ENCODE data around the gene NOTCH2.
"Not testable (repeated sequence)": the region's sequence is repeated elsewhere in the genome, so short reads cannot be mapped to it uniquely, and the experiment has no call there.

Gene NOTCH2

DNA sequence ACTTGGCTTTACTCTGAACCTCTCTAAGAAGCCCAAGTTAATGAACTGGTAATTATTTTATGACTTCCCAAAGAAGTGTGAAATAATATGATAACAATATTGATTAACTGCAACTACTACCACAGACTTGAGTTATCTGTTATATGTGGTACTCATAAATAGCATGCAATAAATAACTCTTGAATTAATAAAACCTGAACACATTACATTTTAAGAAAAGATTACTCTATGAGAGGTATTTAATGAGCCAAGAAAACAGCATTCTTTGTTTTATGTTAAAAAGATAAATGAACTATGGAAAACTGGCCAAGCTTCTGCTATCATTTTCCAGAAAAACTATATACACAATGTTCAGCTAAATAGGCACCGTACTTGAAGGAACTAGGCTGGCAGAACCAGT lies 45.7 kb downstream of the NOTCH2 start:
- DNase-seq; H3K27me3 ChIP-seq (ENCODE audit: insufficient read depth, low read length); H4K12ac ChIP-seq (ENCODE audit: low read depth, low read length); H3K4me3 ChIP-seq (ENCODE audit: low read depth, low read length); H3K79me1 ChIP-seq (ENCODE audit: low read length); H2BK5ac ChIP-seq (ENCODE audit: low read depth, low read length, poor library complexity); H3K36me3 ChIP-seq (ENCODE audit: control insufficient read depth in 1 of 2, insufficient read depth in 2 of 2, low read length in 2 of 2); H2AFZ ChIP-seq (ENCODE audit: insufficient read depth, low read length, poor library complexity); H3K9me3 ChIP-seq (ENCODE audit: insufficient read depth, low read depth, low read length); H4K8ac ChIP-seq (ENCODE audit: low read depth, low read length); H3K9ac ChIP-seq (ENCODE audit: low read length); H2BK12ac ChIP-seq (ENCODE audit: low read length); H2BK120ac ChIP-seq (ENCODE audit: insufficient read depth, low read length, poor library complexity); H3K14ac ChIP-seq (ENCODE audit: low read length); H3K4me2 ChIP-seq (ENCODE audit: low read length); H3K27ac ChIP-seq (ENCODE audit: low read depth, low read length); H3K79me2 ChIP-seq (ENCODE audit: control insufficient read depth, insufficient read depth, low read length, poor library complexity); H3K4me1 ChIP-seq (ENCODE audit: control insufficient read depth in 1 of 2, insufficient read depth in 2 of 2, low read length in 2 of 2); H3K4ac ChIP-seq (ENCODE audit: low read depth, low read length); H2AK5ac ChIP-seq (ENCODE audit: low read length); H4K91ac ChIP-seq (ENCODE audit: low read depth, low read length); H3K23ac ChIP-seq (ENCODE audit: low read length); H3K18ac ChIP-seq (ENCODE audit: low read length): not testable (repeated sequence)
- WGBS (ENCODE audit: extremely low coverage, insufficient coverage, insufficient read length), result no CpG with 5 or more reads among the region's 1 CpG

DNA sequence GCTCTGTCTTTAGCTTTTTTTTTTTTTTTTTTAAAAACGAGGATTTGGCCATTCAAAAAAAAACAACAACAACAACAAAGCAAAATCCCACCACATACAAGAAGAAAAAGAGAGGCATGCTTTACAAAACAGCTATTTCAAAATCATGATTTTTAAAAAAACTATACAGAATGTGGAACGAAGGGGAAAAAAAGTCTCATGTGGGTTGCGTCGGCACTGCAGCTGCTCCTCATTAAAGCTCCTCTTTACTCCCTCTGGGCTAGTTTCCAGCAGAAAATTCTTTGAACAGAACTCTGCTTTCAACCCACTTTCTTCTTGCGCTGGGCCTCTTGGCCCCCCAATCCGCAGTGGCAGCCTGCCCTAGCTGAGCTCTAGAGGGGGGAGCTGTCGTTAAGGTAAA lies 54.5 kb downstream of the NOTCH2 start:
- H3K36me3 ChIP-seq (ENCODE audit: control insufficient read depth in 1 of 2, insufficient read depth in 2 of 2, low read length in 2 of 2); H3K79me2 ChIP-seq (ENCODE audit: control insufficient read depth, insufficient read depth, low read length, poor library complexity); DNase-seq; H2AK5ac ChIP-seq (ENCODE audit: low read length); H2AFZ ChIP-seq (ENCODE audit: insufficient read depth, low read length, poor library complexity); H3K4me2 ChIP-seq (ENCODE audit: low read length); H3K4me3 ChIP-seq (ENCODE audit: low read depth, low read length); H4K12ac ChIP-seq (ENCODE audit: low read depth, low read length); H3K27me3 ChIP-seq (ENCODE audit: insufficient read depth, low read length); H3K9ac ChIP-seq (ENCODE audit: low read length); H2BK120ac ChIP-seq (ENCODE audit: insufficient read depth, low read length, poor library complexity); H3K23ac ChIP-seq (ENCODE audit: low read length); H2BK12ac ChIP-seq (ENCODE audit: low read length); H3K18ac ChIP-seq (ENCODE audit: low read length); H2BK5ac ChIP-seq (ENCODE audit: low read depth, low read length, poor library complexity); H3K4ac ChIP-seq (ENCODE audit: low read depth, low read length); H3K9me3 ChIP-seq (ENCODE audit: insufficient read depth, low read depth, low read length); H3K79me1 ChIP-seq (ENCODE audit: low read length); H3K27ac ChIP-seq (ENCODE audit: low read depth, low read length); H3K4me1 ChIP-seq (ENCODE audit: control insufficient read depth in 1 of 2, insufficient read depth in 2 of 2, low read length in 2 of 2); H3K14ac ChIP-seq (ENCODE audit: low read length); H4K8ac ChIP-seq (ENCODE audit: low read depth, low read length); H4K91ac ChIP-seq (ENCODE audit: low read depth, low read length): not testable (repeated sequence)
- WGBS (ENCODE audit: extremely low coverage, insufficient coverage, insufficient read length), result no CpG with 5 or more reads among the region's 7 CpGs

DNA sequence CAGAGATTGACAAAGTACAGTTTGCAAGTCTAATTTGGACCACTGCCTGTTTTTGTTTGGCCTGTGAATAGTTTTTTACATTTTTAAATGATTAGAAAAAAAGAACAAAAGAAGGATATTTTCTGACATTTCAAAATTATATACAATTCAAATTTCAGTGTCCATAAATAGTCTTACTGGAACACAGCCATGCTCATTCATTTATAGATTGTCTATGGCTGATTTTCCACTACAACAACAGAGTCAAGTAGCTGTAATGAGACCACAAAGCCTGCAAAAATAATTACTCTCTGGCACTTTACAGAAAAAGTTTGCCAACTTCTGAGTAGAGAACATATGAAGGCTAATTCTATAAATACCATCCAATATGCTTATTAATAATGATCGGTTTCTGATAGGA lies 61.1 kb downstream of the NOTCH2 start:
- DNase-seq; H3K23ac ChIP-seq (ENCODE audit: low read length); H2AK5ac ChIP-seq (ENCODE audit: low read length); H3K14ac ChIP-seq (ENCODE audit: low read length); H4K12ac ChIP-seq (ENCODE audit: low read depth, low read length); H2BK120ac ChIP-seq (ENCODE audit: insufficient read depth, low read length, poor library complexity); H2BK12ac ChIP-seq (ENCODE audit: low read length); H3K4me3 ChIP-seq (ENCODE audit: low read depth, low read length); H3K27me3 ChIP-seq (ENCODE audit: insufficient read depth, low read length); H3K4ac ChIP-seq (ENCODE audit: low read depth, low read length); H2AFZ ChIP-seq (ENCODE audit: insufficient read depth, low read length, poor library complexity); H3K9me3 ChIP-seq (ENCODE audit: insufficient read depth, low read depth, low read length); H3K9ac ChIP-seq (ENCODE audit: low read length); H3K4me2 ChIP-seq (ENCODE audit: low read length); H4K91ac ChIP-seq (ENCODE audit: low read depth, low read length); H2BK5ac ChIP-seq (ENCODE audit: low read depth, low read length, poor library complexity); H3K18ac ChIP-seq (ENCODE audit: low read length); H3K79me2 ChIP-seq (ENCODE audit: control insufficient read depth, insufficient read depth, low read length, poor library complexity); H3K27ac ChIP-seq (ENCODE audit: low read depth, low read length); H3K36me3 ChIP-seq (ENCODE audit: control insufficient read depth in 1 of 2, insufficient read depth in 2 of 2, low read length in 2 of 2); H3K79me1 ChIP-seq (ENCODE audit: low read length); H4K8ac ChIP-seq (ENCODE audit: low read depth, low read length); H3K4me1 ChIP-seq (ENCODE audit: control insufficient read depth in 1 of 2, insufficient read depth in 2 of 2, low read length in 2 of 2): not testable (repeated sequence)
- WGBS (ENCODE audit: extremely low coverage, insufficient coverage, insufficient read length), result no CpG with 5 or more reads among the region's 1 CpG

DNA sequence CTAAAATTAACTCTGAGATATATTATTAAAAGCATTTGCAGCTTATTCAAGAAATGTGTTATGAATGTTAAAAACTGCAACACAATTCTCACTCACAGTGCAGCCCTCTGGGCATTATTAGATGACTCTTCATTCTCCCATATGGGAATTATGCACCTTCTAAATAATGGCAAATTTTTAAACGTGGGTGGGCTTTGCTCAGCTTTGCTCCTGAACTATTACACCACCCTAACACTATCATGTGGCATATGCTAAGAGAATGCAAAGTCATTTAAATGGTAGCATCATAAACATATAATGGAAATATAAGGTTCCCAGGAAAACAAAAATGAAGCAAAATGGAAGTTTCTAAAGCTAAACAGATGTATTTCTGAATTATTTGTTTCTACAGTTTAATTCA lies 61.6 kb downstream of the NOTCH2 start:
- not testable (repeated sequence) for H3K4ac ChIP-seq (ENCODE audit: low read depth, low read length); H3K9ac ChIP-seq (ENCODE audit: low read length); DNase-seq; H3K4me2 ChIP-seq (ENCODE audit: low read length); H2BK12ac ChIP-seq (ENCODE audit: low read length); H2AK5ac ChIP-seq (ENCODE audit: low read length); H2AFZ ChIP-seq (ENCODE audit: insufficient read depth, low read length, poor library complexity); H3K4me1 ChIP-seq (ENCODE audit: control insufficient read depth in 1 of 2, insufficient read depth in 2 of 2, low read length in 2 of 2); H3K9me3 ChIP-seq (ENCODE audit: insufficient read depth, low read depth, low read length); H3K79me2 ChIP-seq (ENCODE audit: control insufficient read depth, insufficient read depth, low read length, poor library complexity); H4K91ac ChIP-seq (ENCODE audit: low read depth, low read length); H2BK5ac ChIP-seq (ENCODE audit: low read depth, low read length, poor library complexity); H3K23ac ChIP-seq (ENCODE audit: low read length); H2BK120ac ChIP-seq (ENCODE audit: insufficient read depth, low read length, poor library complexity); H3K18ac ChIP-seq (ENCODE audit: low read length); H4K12ac ChIP-seq (ENCODE audit: low read depth, low read length); H3K4me3 ChIP-seq (ENCODE audit: low read depth, low read length); H3K27ac ChIP-seq (ENCODE audit: low read depth, low read length); H3K14ac ChIP-seq (ENCODE audit: low read length); H3K27me3 ChIP-seq (ENCODE audit: insufficient read depth, low read length); H3K36me3 ChIP-seq (ENCODE audit: control insufficient read depth in 1 of 2, insufficient read depth in 2 of 2, low read length in 2 of 2); H3K79me1 ChIP-seq (ENCODE audit: low read length); H4K8ac ChIP-seq (ENCODE audit: low read depth, low read length)
- WGBS (ENCODE audit: extremely low coverage, insufficient coverage, insufficient read length), result no CpG with 5 or more reads among the region's 1 CpG

All from trophoblast cell (in vitro differentiated cells and primary cell).